Nephron (organoid): Measurements from ENCODE around the gene EMP1.

ENCODE experiments used
- H3K27ac Mint-ChIP-seq, 3 experiments: 2 replicates each; pipeline ENCODE4 v1.8.0; 2020; ENCODE audit warnings: mixed read lengths in 3 of 3, mild to moderate bottlenecking in 2 of 3, moderate library complexity in 1 of 3
- H3K27me3 Mint-ChIP-seq: 2 replicates; pipeline ENCODE4 v1.8.0; 2021; ENCODE audit warnings: low read depth, mild to moderate bottlenecking, moderate library complexity, mixed read lengths
- H3K36me3 Mint-ChIP-seq: 2 replicates; pipeline ENCODE4 v1.8.0; 2020; ENCODE audit warnings: low read depth, mixed read lengths
- H3K4me1 Mint-ChIP-seq: 2 replicates; pipeline ENCODE4 v1.8.0; 2020; ENCODE audit warnings: mixed read lengths
- H3K4me3 Mint-ChIP-seq, 3 experiments: 2 replicates each; pipeline ENCODE4 v1.8.0; 2020; ENCODE audit warnings: mild to moderate bottlenecking in 3 of 3, mixed read lengths in 3 of 3, moderate library complexity in 2 of 3
- H3K9me3 Mint-ChIP-seq: 2 replicates; pipeline ENCODE4 v1.8.0; 2020; ENCODE audit warnings: mixed read lengths
- CTCF ChIP-seq, 3 experiments: fragments of 200-600 bp; sonication (generic); IDR thresholded peaks; one replicate each; pipeline ENCODE4 v1.5.0; 2021; ENCODE audit warnings: antibody characterized with exemption in 3 of 3; ENCODE audit not compliant: unreplicated experiment in 3 of 3

EMP1 gene

DNA sequence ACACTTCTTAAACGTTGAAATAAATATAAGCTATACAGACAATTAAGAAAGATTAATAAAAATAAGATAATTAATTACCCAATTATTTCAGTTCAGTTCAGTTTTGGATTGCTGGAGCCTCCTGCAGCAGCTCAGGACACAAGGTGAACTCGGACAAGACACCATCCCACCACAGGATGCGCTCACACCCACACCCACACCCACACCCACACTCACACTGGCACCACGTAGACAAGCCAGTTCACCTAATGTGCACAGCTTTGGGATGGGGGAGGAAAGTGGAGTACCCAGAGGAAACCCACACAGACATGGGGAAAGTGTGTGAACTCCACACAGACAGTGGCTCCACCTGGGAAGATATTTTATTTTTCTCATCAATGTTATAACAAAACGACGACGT is 32.1 kb downstream of the EMP1 start:
- H3K4me3 Mint-ChIP-seq: no peak overlapping the region
- H3K4me1 Mint-ChIP-seq: peaks cover 7% of the 10 kb centered on the region
- no peak for TF ChIP-seq CTCF (IDR thresholded peaks at IDR 0.05; ENCODE audit: unreplicated experiment in 3 of 3)
- no peaks in the 10 kb centered on the region for H3K36me3 Mint-ChIP-seq
- H3K9me3 Mint-ChIP-seq: peaks cover 3% of the 10 kb centered on the region
- H3K27me3 Mint-ChIP-seq: peaks cover 2% of the 10 kb centered on the region
- H3K27ac Mint-ChIP-seq: no peak overlapping the region

GRCh38 chr12:13229504-13229903 is 33.0 kb downstream of the EMP1 start:
- no peaks in the 10 kb centered on the region for H3K4me1 Mint-ChIP-seq
- H3K36me3 Mint-ChIP-seq: no peaks in the 10 kb centered on the region
- H3K27ac Mint-ChIP-seq: no peak overlapping the region

GRCh38 chr12:13230500-13230899 is 34.0 kb downstream of the EMP1 start:
- H3K36me3 Mint-ChIP-seq: no peaks in the 10 kb centered on the region
- H3K27ac Mint-ChIP-seq: no peak overlapping the region
- no peaks in the 10 kb centered on the region for H3K4me1 Mint-ChIP-seq
- TF ChIP-seq CTCF (IDR thresholded peaks at IDR 0.05; ENCODE audit: unreplicated experiment in 3 of 3): no peak
- peaks cover 3% of the 10 kb centered on the region for H3K27me3 Mint-ChIP-seq
- peaks cover 3% of the 10 kb centered on the region for H3K9me3 Mint-ChIP-seq
- H3K4me3 Mint-ChIP-seq: no peak overlapping the region

More at GRCh38 chr12:13229504-13229903, 33.0 kb downstream of the EMP1 start:
- peaks cover 3% of the 10 kb centered on the region for H3K27me3 Mint-ChIP-seq
- no peak overlapping the region for H3K4me3 Mint-ChIP-seq
- TF ChIP-seq CTCF (IDR thresholded peaks at IDR 0.05; ENCODE audit: unreplicated experiment in 3 of 3): no peak
- H3K9me3 Mint-ChIP-seq: peaks cover 3% of the 10 kb centered on the region

DNA sequence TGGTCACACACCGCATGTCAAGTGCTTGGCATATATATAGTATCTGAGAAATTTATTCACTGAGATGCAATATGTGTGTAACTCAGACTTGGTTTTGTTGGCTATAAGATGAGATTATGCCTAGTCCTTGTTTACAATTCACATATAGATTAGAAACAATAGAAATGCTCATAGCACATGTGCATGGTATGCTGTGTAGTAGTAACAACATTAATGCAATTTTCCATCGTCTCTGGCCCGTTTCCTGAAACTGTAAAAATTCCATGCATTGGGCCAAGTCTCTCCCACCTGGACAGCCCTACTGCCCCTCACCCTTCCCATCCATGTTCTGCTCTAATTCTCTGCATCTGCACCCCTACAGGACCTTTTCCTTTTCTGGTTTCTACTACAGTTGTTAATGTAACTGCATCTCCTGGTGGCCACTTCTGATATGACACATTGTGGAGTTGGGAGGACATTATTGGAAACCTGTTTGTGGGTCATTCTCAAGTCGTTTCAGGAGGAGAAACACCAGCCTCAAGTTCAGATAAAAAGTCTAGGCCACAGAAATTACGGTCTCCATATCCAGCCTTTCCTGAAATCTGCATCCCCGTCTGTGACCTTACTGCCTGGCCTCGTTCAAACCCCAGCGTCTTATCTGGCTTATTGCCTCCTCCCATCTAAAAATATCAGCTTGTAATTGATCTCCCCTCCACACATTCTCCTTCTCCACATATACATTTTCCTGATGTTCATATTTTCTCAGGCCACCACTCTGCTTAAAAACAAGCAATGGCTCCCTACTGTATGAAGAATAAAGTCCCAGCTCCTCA is 37.5 kb downstream of the EMP1 start:
- TF ChIP-seq CTCF (IDR thresholded peaks at IDR 0.05; ENCODE audit: unreplicated experiment in 3 of 3): peak; percentile 59 to 68 (median 64)
- H3K4me3 Mint-ChIP-seq: no peak overlapping the region
- H3K36me3 Mint-ChIP-seq: no peaks in the 10 kb centered on the region
- peaks cover 3% of the 10 kb centered on the region for H3K9me3 Mint-ChIP-seq
- H3K27ac Mint-ChIP-seq: no peak overlapping the region
- H3K4me1 Mint-ChIP-seq: no peaks in the 10 kb centered on the region
- H3K27me3 Mint-ChIP-seq: peaks cover 3% of the 10 kb centered on the region

DNA sequence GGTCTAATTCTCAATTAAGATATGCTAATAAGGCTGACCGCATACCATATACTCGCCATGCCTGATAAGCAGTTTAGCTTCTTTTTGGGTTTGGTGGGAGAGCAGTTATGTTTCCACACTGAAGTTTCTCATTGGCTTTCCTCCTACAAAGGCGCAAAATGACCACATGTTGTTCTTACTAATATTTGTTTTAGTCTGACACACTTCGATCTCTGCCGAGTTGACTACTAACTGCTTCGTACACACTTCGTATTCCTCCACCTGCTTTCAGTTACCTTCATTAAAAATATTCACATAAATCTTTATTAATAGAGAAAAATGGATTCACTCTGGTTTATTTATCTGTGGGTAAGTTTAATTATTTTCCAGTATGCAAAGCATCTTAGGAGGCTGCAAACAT is 41.7 kb downstream of the EMP1 start:
- Mint-ChIP-seq H3K27me3 (peaks cover 7% of the 10 kb centered on the region), H3K36me3 (no peaks in the 10 kb centered on the region), H3K4me3 (no peak overlapping the region), H3K27ac (no peak overlapping the region), H3K4me1 (no peaks in the 10 kb centered on the region), H3K9me3 (no peaks in the 10 kb centered on the region)
- no peak for TF ChIP-seq CTCF (IDR thresholded peaks at IDR 0.05; ENCODE audit: unreplicated experiment in 3 of 3)
